SK-N-MC (cell line): ENCODE data around the gene RCSD1.

ENCODE experiments used
- EZH2 ChIP-seq: fragments of 200-600 bp; sonication (generic); IDR thresholded peaks from one replicate; pipeline ENCODE4 v1.6.1; 2017; ENCODE audit warnings: antibody characterized with exemption
- POLR2AphosphoS5 ChIP-seq: IDR thresholded peaks from 2 replicates; pipeline ENCODE4 v1.6.1; 2012; ENCODE audit warnings: mild to moderate bottlenecking, low read depth, low read length, borderline replicate concordance

DNA sequence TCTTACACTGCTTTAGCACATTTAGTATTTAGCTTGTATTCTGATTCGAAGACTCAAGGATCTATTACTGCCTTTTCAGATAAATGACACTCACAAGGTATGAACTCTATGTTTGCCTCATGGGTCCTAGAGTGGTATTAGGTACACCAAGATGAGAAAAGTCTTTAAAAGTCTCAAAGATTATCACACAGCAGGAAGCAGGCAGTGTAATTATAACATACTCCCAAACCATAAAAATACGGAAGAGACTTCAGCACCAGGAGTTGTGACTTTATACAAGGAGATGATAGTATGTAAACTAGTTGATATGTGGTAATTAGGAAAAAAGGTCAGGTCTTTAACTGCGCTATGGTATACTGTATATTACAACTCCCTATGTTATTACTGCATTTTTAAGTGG lies 11.2 kb upstream of the RCSD1 start:
- TF ChIP-seq POLR2AphosphoS5 (no peak), EZH2 (no peak)
